GM18909 (cell line): Measurements from ENCODE around the gene BRSK2.

Experiments
- ATAC-seq: cut with Tn5 transposase; IDR thresholded peaks from one replicate; pipeline ENCODE4 v1.9.1; 2021; ENCODE audit warnings: mild to moderate bottlenecking; ENCODE audit not compliant: unreplicated experiment, poor library complexity

BRSK2 gene

DNA sequence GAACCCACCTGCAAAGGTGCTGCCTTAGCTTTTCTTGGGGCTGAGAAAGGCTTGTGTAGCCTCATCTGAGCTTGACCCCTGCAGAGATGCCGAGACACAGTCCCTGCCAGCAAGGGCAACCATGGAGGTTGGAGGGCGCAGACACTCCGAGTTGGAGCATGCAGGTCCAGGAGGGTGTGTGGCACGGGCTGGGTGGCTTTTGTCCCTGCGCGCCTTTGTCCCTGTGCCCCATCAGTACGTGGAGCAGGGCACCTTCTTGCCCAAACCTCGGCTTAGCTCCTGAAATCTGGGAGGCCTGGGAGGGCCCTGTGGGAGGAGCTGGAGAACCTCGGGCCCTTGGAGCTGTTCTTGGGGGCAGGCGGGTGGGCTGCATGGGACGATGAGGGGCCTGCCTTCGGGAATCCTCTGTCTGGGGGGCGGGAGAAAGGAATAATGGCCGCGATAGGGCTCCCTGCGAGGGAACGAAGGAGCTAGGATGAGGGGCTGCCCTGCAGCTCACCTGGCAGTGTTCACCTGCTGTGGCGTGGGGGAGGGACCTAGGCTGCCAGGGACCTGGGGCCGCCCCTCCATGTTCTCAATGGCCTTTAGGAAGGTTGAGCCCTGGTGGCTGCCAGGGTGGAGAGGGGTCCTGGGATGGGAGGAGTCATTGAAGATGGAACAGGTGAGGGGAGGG lies 3.4 kb downstream of the BRSK2 start:
- ATAC-seq = no peak

GRCh38 chr11:1394936-1395772 lies 5.4 kb downstream of the BRSK2 start:
- ATAC-seq = no peak

DNA sequence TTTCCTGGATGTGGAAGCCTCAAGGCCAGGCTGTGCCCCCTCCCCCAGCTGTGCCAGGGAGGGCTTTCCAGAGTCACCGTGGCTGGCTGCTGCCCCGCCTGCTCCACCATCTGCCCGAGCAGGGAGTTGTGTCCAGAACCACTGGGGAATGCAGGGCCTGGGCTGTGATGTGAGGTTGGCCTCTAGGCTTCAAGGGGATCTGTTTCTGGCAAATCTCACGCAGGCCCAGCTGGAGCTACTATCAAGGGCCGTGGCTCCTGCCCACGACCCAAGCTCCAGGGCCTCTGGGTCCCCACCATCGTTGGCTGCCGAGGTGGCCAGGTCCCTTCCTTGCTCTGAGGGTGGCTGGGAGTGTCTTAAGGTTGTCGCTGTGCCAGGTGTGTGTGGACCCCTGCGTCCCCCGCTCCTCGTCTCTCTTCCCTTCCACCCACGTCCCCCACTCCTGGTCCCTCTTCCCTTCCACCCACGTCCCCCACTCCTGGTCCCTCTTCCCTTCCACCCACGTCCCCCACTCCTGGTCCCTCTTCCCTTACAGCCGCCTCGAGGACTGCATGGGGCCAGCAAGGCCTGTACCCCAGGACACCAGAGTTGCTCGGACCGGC lies 6.1 kb downstream of the BRSK2 start:
- ATAC-seq = no peak

GRCh38 chr11:1396375-1396841 lies 6.7 kb downstream of the BRSK2 start:
- ATAC-seq = no peak

DNA sequence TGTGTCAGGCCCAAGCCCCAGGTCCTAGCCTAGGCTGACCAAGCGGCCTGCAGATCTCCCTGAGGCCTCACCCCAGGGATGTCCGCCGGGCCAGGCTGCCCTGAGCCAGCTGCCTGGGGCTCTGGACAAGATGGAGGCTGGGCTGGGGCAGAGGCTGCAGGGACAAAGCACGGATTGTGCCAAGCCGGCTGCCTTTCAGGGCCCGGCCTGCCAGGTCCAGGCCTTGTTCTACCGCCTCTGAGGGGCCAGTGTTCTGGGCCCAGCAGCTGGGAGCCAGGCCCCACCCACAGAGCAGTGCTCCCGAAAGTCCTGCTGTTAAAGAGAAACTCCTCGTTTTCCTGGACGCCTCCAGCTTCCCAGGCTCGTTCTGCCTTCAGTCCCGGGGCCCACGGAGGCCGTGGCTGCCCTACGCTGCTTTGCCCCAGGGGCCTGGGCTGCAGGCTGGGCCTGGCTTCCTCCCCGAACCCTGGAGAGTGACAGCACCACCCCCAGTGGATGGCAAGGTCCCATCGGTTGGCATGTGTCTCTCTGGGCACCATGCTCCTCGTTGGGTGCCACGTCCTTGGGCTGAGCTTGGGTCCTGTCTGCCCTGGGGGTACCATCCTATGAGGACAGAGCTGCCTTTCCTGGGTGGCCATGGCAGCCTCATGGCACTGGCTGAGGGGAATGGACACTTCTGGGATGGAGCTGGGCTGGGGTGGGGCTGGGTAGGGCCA lies 7.6 kb downstream of the BRSK2 start:
- ATAC-seq = no peak

- no peak for ATAC-seq
These were observed 8.3 kb downstream of the BRSK2 start for GRCh38 chr11:1397862-1398527.

DNA sequence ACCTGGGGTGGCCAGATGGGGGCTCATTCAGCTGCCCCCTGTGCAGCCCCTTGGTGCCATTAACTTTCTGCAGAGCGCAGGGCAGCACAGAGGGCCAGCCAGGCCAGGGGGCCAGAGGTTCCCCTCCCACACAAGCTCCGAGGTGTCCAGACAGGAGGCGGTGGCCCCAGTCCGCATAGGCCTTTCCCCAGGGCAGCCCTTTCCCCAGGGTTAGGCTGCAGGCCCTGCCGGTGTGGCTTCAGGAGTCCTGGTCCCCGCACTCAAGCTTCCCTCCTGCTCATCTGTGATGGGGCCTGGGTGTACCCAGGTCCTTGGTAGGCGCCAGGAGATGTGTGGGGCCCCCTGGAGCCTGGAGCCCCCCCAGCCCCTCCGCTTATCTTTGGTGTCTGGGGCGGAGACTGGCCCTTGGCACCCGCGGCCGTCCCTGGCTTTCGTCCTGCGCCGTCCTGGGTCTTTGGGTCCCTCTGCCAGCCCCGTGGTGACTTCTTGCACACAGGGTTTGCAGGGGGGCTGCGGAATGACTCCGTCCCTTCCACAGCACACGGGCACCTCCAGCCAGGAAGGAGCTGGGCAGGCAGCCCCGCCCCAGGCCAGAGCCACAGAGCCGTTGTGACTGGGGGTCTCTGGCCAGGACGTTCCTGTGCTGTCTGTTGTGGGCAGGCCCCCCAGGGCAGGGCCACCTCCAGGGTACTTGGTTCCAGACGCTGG lies 8.9 kb downstream of the BRSK2 start:
- ATAC-seq = no peak

- ATAC-seq = no peak
These were observed 9.9 kb downstream of the BRSK2 start for GRCh38 chr11:1399386-1400316.

- no peak for ATAC-seq
These were observed 10.8 kb downstream of the BRSK2 start for GRCh38 chr11:1400317-1401170.

DNA sequence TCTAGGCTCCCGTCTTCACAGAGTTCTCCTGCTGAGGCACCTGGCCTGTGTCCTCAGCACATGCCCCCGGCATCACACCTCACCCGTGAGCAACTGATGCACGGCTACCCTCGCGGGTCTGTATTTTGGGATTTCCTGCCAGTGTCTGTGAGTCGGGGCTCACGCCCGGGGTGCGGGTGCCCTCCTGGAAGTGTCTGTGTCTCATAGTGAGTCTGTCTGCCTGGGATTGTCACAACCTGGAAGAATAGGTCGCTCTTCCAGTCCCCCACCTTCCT lies 11.4 kb downstream of the BRSK2 start:
- ATAC-seq = no peak

DNA sequence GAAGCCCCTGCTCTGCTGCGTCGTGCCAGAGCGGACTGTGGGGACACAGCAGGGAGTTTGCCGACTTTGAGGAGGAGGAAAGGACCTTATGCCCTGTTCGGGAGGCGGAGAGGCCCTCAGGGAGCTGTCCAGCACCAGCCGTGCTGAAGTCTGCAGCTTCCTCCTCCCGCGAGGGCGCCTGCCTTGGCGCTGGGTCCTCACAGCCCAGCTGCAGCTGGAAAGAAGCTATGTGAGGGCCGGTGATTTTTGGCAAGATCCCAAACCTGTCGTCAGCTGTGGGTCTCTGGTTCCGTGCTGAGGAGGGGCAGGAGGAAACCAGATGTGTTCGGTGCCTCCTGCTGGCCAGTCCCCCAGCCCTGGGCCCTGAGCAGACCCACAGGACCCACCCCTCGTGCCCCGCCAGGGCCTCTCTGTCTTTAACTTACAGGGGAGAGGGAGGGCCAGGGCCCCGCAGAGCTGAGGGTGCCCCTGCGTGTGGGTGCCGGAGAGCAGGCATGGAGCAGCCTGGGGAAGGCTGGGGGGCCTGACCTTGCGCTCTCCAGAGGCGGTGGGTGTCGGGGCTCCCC lies 12.0 kb downstream of the BRSK2 start:
- ATAC-seq = no peak

GRCh38 chr11:1402355-1403077 lies 12.8 kb downstream of the BRSK2 start:
- no peak for ATAC-seq

GRCh38 chr11:1403078-1403620 lies 13.4 kb downstream of the BRSK2 start:
- ATAC-seq = no peak

DNA sequence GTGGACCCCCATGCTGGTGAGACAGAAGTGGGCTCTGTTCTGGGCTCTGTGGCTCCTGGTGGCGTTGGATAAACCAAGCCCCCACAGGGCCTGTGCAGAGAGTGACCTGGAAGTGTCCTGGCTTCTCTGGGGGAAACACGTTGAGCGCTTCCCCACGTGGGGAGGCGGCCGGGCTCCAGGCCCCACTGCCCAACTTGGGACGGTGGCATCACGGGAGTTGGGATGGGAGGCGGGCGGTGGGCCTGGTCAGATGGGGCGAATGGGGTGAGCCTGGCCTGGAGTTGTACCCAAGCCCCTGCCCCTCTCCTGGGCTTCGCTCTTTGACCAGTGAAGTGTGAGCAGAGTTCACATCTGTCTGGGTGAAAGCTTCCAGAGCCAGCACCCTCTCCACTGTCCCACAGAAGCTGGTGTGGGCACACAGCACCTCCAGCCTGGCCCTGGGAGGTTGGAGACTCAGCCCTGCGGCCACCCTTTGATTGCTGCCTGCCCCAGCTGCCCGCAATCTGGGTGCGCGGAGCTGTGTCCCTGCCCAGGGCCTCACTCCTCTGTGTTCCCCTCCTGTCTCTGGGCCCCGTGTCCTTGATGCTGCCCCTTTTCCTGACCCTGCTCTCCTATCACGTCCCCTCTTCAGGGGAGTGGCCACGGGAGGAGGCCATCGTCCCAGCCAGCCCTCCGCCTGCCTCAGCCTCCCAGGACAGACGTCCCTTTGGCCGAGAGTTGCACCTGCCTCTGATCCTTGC lies 14.2 kb downstream of the BRSK2 start:
- no peak for ATAC-seq

DNA sequence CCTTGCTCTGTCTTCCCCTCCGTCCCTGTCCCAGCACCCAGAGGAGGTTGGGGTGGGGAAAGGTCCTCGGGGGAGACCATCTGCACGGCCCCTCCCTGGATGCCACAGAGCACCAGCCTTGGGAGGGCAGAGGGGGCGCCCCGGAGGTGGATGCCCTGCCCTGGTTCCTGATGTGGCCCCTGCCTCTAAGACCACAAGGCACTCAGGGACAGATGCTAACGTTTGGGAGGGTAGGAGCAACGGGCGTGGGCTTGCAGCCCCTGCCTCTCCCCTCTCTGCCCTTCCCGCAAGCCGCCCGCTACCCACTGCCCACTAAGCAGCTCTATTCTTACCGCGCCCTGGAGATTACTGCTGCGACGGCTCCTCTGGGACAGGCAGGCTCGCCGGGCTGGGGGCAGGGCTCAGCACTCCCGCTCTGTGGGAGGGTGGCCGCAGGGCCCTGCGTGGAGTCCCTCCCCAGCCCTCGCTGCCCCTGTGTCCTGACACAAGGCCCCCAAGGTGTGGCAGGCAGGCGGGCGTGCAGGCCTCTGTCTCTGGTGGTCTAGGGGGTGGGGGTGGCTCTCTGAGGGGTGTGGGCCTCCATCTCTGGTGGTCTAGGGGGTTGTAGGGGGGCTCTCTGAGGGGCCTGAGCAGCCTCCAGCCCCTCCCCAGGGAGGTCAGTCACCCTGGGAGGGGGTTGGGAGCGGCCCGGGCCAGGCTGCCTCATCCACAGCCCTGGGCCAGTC lies 14.9 kb downstream of the BRSK2 start:
- no peak for ATAC-seq
